ENCODE results near the gene ZNF821. TPM values are rescaled to one million over a fixed set of nuclear protein-coding genes. Genes with fewer than 3 reads are reported as not detected.

ZNF821 gene
- total RNA-seq, 1 experiment from 2014 or later, result 4.9 TPM

GRCh38 chr16:71894921-71895678, 11.1 kb upstream of the ZNF821 start, which contains the start of gene IST1:
Gene IST1 (plus strand): TSS chr16:71895531. CDS start chr16:71915641, 20,110 bp downstream.
- ATAC-seq (peak; percentile 84), DNase-seq (ENCODE audit: low read depth, low spot score) (peak; percentile 96)
- H3K9me2 ChIP-seq (ENCODE audit: insufficient read depth), result no peaks in the 10 kb centered on the region
- H3K9me3 ChIP-seq (ENCODE audit: control insufficient read depth in 1 of 2, insufficient read depth in 1 of 2, low read depth in 1 of 2, low read length in 2 of 2), result no peaks in the 10 kb centered on the region
- H4K20me1 ChIP-seq (ENCODE audit: insufficient read depth), result peaks cover under 1% of the 10 kb centered on the region; the same call in 1 of the 2 replicates
- H2AFZ ChIP-seq (ENCODE audit: low read depth, low read length, poor library complexity, severe bottlenecking), result peak within 1 kb of the TSS; percentile 3
- peaks cover 0 to 4% of the 10 kb centered on the region in 2 experiments; a peak in 1 of 4 replicates for H3K36me3 ChIP-seq (ENCODE audit: control insufficient read depth in 1 of 2, insufficient read depth in 2 of 2, low read length in 2 of 2)
- POLR2A ChIA-PET, result interaction anchor here (0.8 to 1.9 kb wide), 3 partner anchors 11 to 86 kb away, joined by 4 to 9 read pairs (median 4); partner anchors contain the start of genes AP1G1 and ZNF821
- peak within 1 kb of the TSS; percentile 99 for H3K9ac ChIP-seq (ENCODE audit: low read length)
- TSS peak; percentile 86 for BruUV-seq (replicated peaks)
- intact Hi-C loops (cut with micrococcal nuclease), result loop anchor here (2.0 kb wide), 1 partner anchor 86 kb away; the partner anchor contains the start of gene AP1G1
- H3K79me2 ChIP-seq (ENCODE audit: insufficient read depth, low read length), result peaks cover 48% of the 10 kb centered on the region
- no peaks in the 10 kb centered on the region for H3K27me3 ChIP-seq (ENCODE audit: insufficient read depth, low read length)
- RAD21 ChIA-PET (ENCODE audit: low non-redundant PET in 1 of 2, low total read pairs in 2 of 2, uncharacterized antibody in 2 of 2, unreplicated experiment in 2 of 2), result no interaction called here
- TF ChIP-seq CBX3 (IDR thresholded peaks at IDR 0.05; ENCODE audit: low read depth) (peak; percentile 90), ATF3 (IDR thresholded peaks at IDR 0.05) (no peak; the same call in 1 of the 2 replicates), RAD21 (IDR thresholded peaks at IDR 0.05; ENCODE audit: low read depth) (no peak), EZH2 (IDR thresholded peaks at IDR 0.05) (no peak), JUND (IDR thresholded peaks at IDR 0.05) (peak; percentile 80), SIN3A (IDR thresholded peaks at IDR 0.05; ENCODE audit: low read depth) (peak; percentile 97), MAX (IDR thresholded peaks at IDR 0.05) (peak; percentile 96), ZFX (IDR thresholded peaks at IDR 0.05) (no peak), FOSL1 (IDR thresholded peaks at IDR 0.05; ENCODE audit: low read depth) (peak; percentile 50; the same call in 1 of the 2 replicates), SP1 (IDR thresholded peaks at IDR 0.05; ENCODE audit: low read depth) (peak; percentile 94), POLR2AphosphoS5 (IDR thresholded peaks at IDR 0.05; ENCODE audit: low read depth, low read length) (peak; percentile 97), ZBTB33 (IDR thresholded peaks at IDR 0.05; ENCODE audit: extremely low read depth, insufficient replicate concordance, low read length) (peak; percentile 25), ELF1 (IDR thresholded peaks at IDR 0.05; ENCODE audit: borderline replicate concordance, low read depth) (0 out of 2 replicates have a peak, but pooled peaks have one; percentile 42), POLR2A (IDR thresholded peaks at IDR 0.05; ENCODE audit: borderline replicate concordance, extremely low read depth, insufficient read depth, insufficient read length) (peak; percentile 44), EGR1 (IDR thresholded peaks at IDR 0.05; ENCODE audit: low read depth) (peak; percentile 66; the same call in 1 of the 2 replicates), TCF7L2 (IDR thresholded peaks at IDR 0.05; ENCODE audit: borderline replicate concordance, extremely low read depth, insufficient read depth, insufficient read length) (peak; percentile 99), YY1 (IDR thresholded peaks at IDR 0.05; ENCODE audit: extremely low read depth, insufficient replicate concordance, low read depth, low read length) (peak; percentile 97)
- H3K4me1 ChIP-seq (ENCODE audit: control insufficient read depth in 1 of 2, insufficient read depth in 2 of 2, low read length in 2 of 2), result peaks cover 24 to 28% of the 10 kb centered on the region in 2 experiments
- H3K27ac ChIP-seq (ENCODE audit: low read depth, low read length), result peak within 1 kb of the TSS; percentile 94
- peak within 1 kb of the TSS; percentile 96 to 97 for H3K4me3 ChIP-seq (replicated peaks in 1 of 2; ENCODE audit: low read depth in 1 of 2, low read length in 2 of 2)
- H3K4me2 ChIP-seq (ENCODE audit: low read length), result peak within 1 kb of the TSS; percentile 83
- CTCF ChIA-PET, result interaction anchor here (1.5 kb wide), 1 partner anchor 12 kb away, joined by 7 read pairs; the partner anchor contains the start of gene ZNF821
